IMR-90 (cell line): Measurements from ENCODE around the gene USP24. TPM values are rescaled to one million over a fixed set of nuclear protein-coding genes. Genes with fewer than 3 reads are reported as not detected.

Experiments used
- ATAC-seq: fragments of 200-7000 bp; cut with Tn5 transposase; 2 replicates; pipeline ENCODE4 v1.9.1; 2020; ENCODE audit warnings: low read depth, mild to moderate bottlenecking, moderate library complexity
- BruUV-seq: library from RNA; stranded (reverse); fragments of 400-500 nt; replicated peaks from 2 replicates; lab custom pipeline; 2021; lab: Mats Ljungman, UMichigan
- CTCF ChIA-PET: fragments of 300-600 bp; formaldehyde crosslinking; extraction: SDS; loops from one replicate; lab custom pipeline; 2021; ENCODE audit warnings: antibody characterized with exemption; lab: Yijun Ruan, JAX
- POLR2A ChIA-PET: fragments of 300-600 bp; sonication (Branson Sonifier 250); formaldehyde crosslinking; loops from one replicate; lab custom pipeline; 2022; ENCODE audit warnings: antibody characterized with exemption; ENCODE audit not compliant: unreplicated experiment; lab: Charles Lee
- DNase-seq: peaks from one replicate; pipeline ENCODE4 v3.0.0; 2013
- H2AFZ ChIP-seq: replicated peaks from 2 replicates; pipeline ENCODE3; 2013; ENCODE audit warnings: low read length, mild to moderate bottlenecking; ENCODE audit not compliant: poor library complexity
- H2AK5ac ChIP-seq: 2 replicates; pipeline ENCODE4 v1.6.1; 2013; ENCODE audit warnings: low read depth, low read length, inconsistent platforms
- H2AK9ac ChIP-seq: replicated peaks from 2 replicates; pipeline ENCODE3; 2013; ENCODE audit warnings: mild to moderate bottlenecking, low read depth, low read length, moderate library complexity; ENCODE audit not compliant: poor library complexity
- H2BK120ac ChIP-seq: 2 replicates; pipeline ENCODE4 v1.6.1; 2013; ENCODE audit warnings: low read depth, low read length, inconsistent platforms
- H2BK15ac ChIP-seq: 3 replicates; pipeline ENCODE4 v1.6.1; 2013; ENCODE audit warnings: low read depth, low read length, inconsistent platforms
- H2BK20ac ChIP-seq: 2 replicates; pipeline ENCODE4 v1.6.1; 2013; ENCODE audit warnings: low read depth, mild to moderate bottlenecking, inconsistent platforms, low read length, moderate library complexity
- H2BK5ac ChIP-seq: 2 replicates; pipeline ENCODE4 v1.6.1; 2013; ENCODE audit warnings: mild to moderate bottlenecking, low read depth, low read length, inconsistent platforms; ENCODE audit not compliant: poor library complexity, severe bottlenecking
- H3K14ac ChIP-seq: replicated peaks from 2 replicates; pipeline ENCODE4 v1.6.1; 2013; ENCODE audit warnings: low read depth, low read length, inconsistent platforms
- H3K18ac ChIP-seq: 2 replicates; pipeline ENCODE4 v1.6.1; 2013; ENCODE audit warnings: low read depth, low read length, control low read depth
- H3K23ac ChIP-seq: 2 replicates; pipeline ENCODE4 v1.6.1; 2013; ENCODE audit warnings: low read depth, low read length, inconsistent platforms
- H3K27ac ChIP-seq: 2 replicates; pipeline ENCODE4 v1.5.1; 2013; ENCODE audit warnings: mild to moderate bottlenecking, control low read depth, low read length; ENCODE audit not compliant: insufficient read depth
- H3K27me3 ChIP-seq: 2 replicates; pipeline ENCODE4 v1.6.1; 2013; ENCODE audit warnings: low read length; ENCODE audit not compliant: control insufficient read depth, insufficient read depth
- H3K36me3 ChIP-seq: 2 replicates; pipeline ENCODE4 v1.6.1; 2013; ENCODE audit warnings: low read length, mixed read lengths; ENCODE audit not compliant: control insufficient read depth, insufficient read depth
- H3K4ac ChIP-seq: 2 replicates; pipeline ENCODE4 v1.6.1; 2013; ENCODE audit warnings: low read depth, low read length, inconsistent platforms
- H3K4me1 ChIP-seq: 2 replicates; pipeline ENCODE4 v1.6.1; 2013; ENCODE audit warnings: low read length, mixed read lengths; ENCODE audit not compliant: control insufficient read depth, insufficient read depth
- H3K4me2 ChIP-seq: 2 replicates; pipeline ENCODE4 v1.6.1; 2013; ENCODE audit warnings: low read depth, mild to moderate bottlenecking, control low read depth, low read length, moderate library complexity
- H3K4me3 ChIP-seq: 2 replicates; pipeline ENCODE4 v1.5.1; 2013; ENCODE audit warnings: low read depth, mild to moderate bottlenecking, control low read depth, low read length, moderate library complexity; ENCODE audit not compliant: insufficient read depth
- H3K56ac ChIP-seq: 2 replicates; pipeline ENCODE4 v1.6.1; 2013; ENCODE audit warnings: low read length, inconsistent platforms; ENCODE audit not compliant: insufficient read depth; ENCODE audit errors: extremely low read depth
- H3K79me1 ChIP-seq, 2 experiments: 2 replicates each; pipeline ENCODE4 v1.6.1; 2013; ENCODE audit warnings: low read length in 2 of 2, inconsistent platforms in 1 of 2, low read depth in 1 of 2
- H3K9ac ChIP-seq: 2 replicates; pipeline ENCODE4 v1.6.1; 2013; ENCODE audit warnings: low read depth, low read length, control low read depth
- H3K9me1 ChIP-seq: 2 replicates; pipeline ENCODE4 v1.6.1; 2013; ENCODE audit warnings: low read length, inconsistent platforms; ENCODE audit not compliant: insufficient read depth
- H3K9me3 ChIP-seq: 2 replicates; pipeline ENCODE4 v1.6.1; 2013; ENCODE audit warnings: low read length; ENCODE audit not compliant: control insufficient read depth, insufficient read depth
- H4K20me1 ChIP-seq: 2 replicates; pipeline ENCODE4 v1.6.1; 2013; ENCODE audit warnings: low read length, inconsistent platforms; ENCODE audit not compliant: insufficient read depth
- H4K5ac ChIP-seq: 2 replicates; pipeline ENCODE4 v1.6.1; 2013; ENCODE audit warnings: mild to moderate bottlenecking, low read depth, low read length, control low read depth
- H4K8ac ChIP-seq, 2 experiments: 2 replicates each; pipeline ENCODE4 v1.6.1; 2013; ENCODE audit warnings: low read depth in 2 of 2, low read length in 2 of 2, control low read depth in 1 of 2, inconsistent platforms in 1 of 2
- H4K91ac ChIP-seq: 2 replicates; pipeline ENCODE4 v1.6.1; 2013; ENCODE audit warnings: low read depth, low read length, inconsistent platforms; ENCODE audit not compliant: insufficient read depth
- BHLHE40 ChIP-seq: fragments of 150-350 bp; IDR thresholded peaks from 2 replicates; pipeline ENCODE4 v1.6.1; 2016; ENCODE audit warnings: mild to moderate bottlenecking, low read depth, low read length
- CEBPB ChIP-seq: IDR thresholded peaks from 2 replicates; pipeline ENCODE4 v1.6.1; 2012; ENCODE audit warnings: low read depth, low read length, improper control_type of control experiment
- CHD1 ChIP-seq: IDR thresholded peaks from 2 replicates; pipeline ENCODE4 v1.6.1; 2012; ENCODE audit warnings: low read depth, low read length, improper control_type of control experiment
- ELK1 ChIP-seq: fragments of 150-350 bp; IDR thresholded peaks from 2 replicates; pipeline ENCODE4 v1.6.1; 2016; ENCODE audit warnings: low read depth, mild to moderate bottlenecking, low read length, moderate library complexity, borderline replicate concordance
- FOS ChIP-seq: fragments of 150-350 bp; IDR thresholded peaks from 2 replicates; pipeline ENCODE4 v1.6.1; 2016; ENCODE audit warnings: low read depth, low read length
- MAFK ChIP-seq: IDR thresholded peaks from 2 replicates; pipeline ENCODE4 v1.6.1; 2012; ENCODE audit warnings: low read depth, low read length, improper control_type of control experiment
- MAZ ChIP-seq: IDR thresholded peaks from 2 replicates; pipeline ENCODE4 v1.6.1; 2012; ENCODE audit warnings: low read depth, mild to moderate bottlenecking, low read length, improper control_type of control experiment, moderate library complexity, borderline replicate concordance
- MXI1 ChIP-seq: IDR thresholded peaks from 2 replicates; pipeline ENCODE4 v1.6.1; 2012; ENCODE audit warnings: low read depth, mild to moderate bottlenecking, low read length, moderate library complexity, borderline replicate concordance
- NFE2L2 ChIP-seq: fragments of 150-350 bp; IDR thresholded peaks from 2 replicates; pipeline ENCODE4 v1.6.1; 2016; ENCODE audit warnings: low read depth, mild to moderate bottlenecking, low read length
- POLR2A ChIP-seq: IDR thresholded peaks from 2 replicates; pipeline ENCODE4 v1.6.1; 2012; ENCODE audit warnings: mild to moderate bottlenecking, low read depth, low read length
- RAD21 ChIP-seq: IDR thresholded peaks from 2 replicates; pipeline ENCODE4 v1.6.1; 2012; ENCODE audit warnings: low read length, improper control_type of control experiment
- RCOR1 ChIP-seq: IDR thresholded peaks from 2 replicates; pipeline ENCODE4 v1.6.1; 2012; ENCODE audit warnings: mild to moderate bottlenecking, low read length, improper control_type of control experiment; ENCODE audit not compliant: insufficient replicate concordance
- RFX5 ChIP-seq: IDR thresholded peaks from 2 replicates; pipeline ENCODE4 v1.8.0; 2012; ENCODE audit warnings: low read depth, mild to moderate bottlenecking, low read length, moderate library complexity
- SMC3 ChIP-seq: fragments of 150-350 bp; IDR thresholded peaks from 2 replicates; pipeline ENCODE4 v1.6.1; 2016; ENCODE audit warnings: low read depth, mild to moderate bottlenecking, antibody characterized with exemption, low read length, moderate library complexity
- USF2 ChIP-seq: fragments of 150-350 bp; IDR thresholded peaks from 2 replicates; pipeline ENCODE4 v1.6.1; 2017; ENCODE audit warnings: mild to moderate bottlenecking, antibody characterized with exemption, low read length, low read depth
- WGBS, 2 experiments: methylation state at CpG; one replicate each; pipeline versions ENCODE4 v1.1.5 to v1.1.7; 2013; ENCODE audit warnings: missing lambda C conversion rate in 2 of 2; ENCODE audit not compliant: insufficient read length in 1 of 2; ENCODE audit errors: extremely low coverage in 2 of 2; 5-methylcytosine and 5-hydroxymethylcytosine counted together
- dilution Hi-C: fragments of 300-500 bp; cut with HindIII; formaldehyde crosslinking; loops from one replicate; pipeline ENCODE4 v1.14.3; 2018; ENCODE audit warnings: low sequenced_read_pairs; ENCODE audit not compliant: unreplicated experiment
- in situ Hi-C: fragments of 300-500 bp; cut with MboI; formaldehyde crosslinking; loops from 3 replicates; pipeline ENCODE4 v1.14.3; 2019; ENCODE audit warnings: low sequenced_read_pairs, inconsistent platforms, mixed read lengths
- intact Hi-C: fragments of 100-400 bp; cut with micrococcal nuclease; formaldehyde crosslinking; loops from 2 replicates; pipeline ENCODE4 v1.10.0; 2022
- polyA plus RNA-seq, 3 experiments: library from polyadenylated mRNA; depleted of rRNA; stranded (reverse); fragments of >200 nt; gene quantifications; 2 replicates each; pipeline ENCODE4 v1.2.3, GENCODE V29; 2012; ENCODE audit warnings: low replicate concordance in 1 of 3
- total RNA-seq: library from RNA; depleted of rRNA; stranded (reverse); fragments of >200 nt; gene quantifications from 2 replicates; pipeline ENCODE4 v1.2.3, GENCODE V29; 2012

USP24 gene
- total and polyA plus RNA-seq, 2 of the 4 experiments (the other 2 are of a cell fraction): 8.4 to 36.7 TPM

- BruUV-seq: no TSS peak
- Histone ChIP-seq H2BK15ac (no peak overlapping the region), H3K27me3 (no peaks in the 10 kb centered on the region), H2AFZ (peak overlapping the region; percentile 5), H2BK5ac (no peak overlapping the region), H3K18ac (no peak overlapping the region), H2AK9ac (no peak overlapping the region), H3K56ac (no peak overlapping the region), H4K5ac (no peak overlapping the region), H4K8ac (no peak overlapping the region), H3K9me3 (no peaks in the 10 kb centered on the region), H4K91ac (no peak overlapping the region), H3K4me2 (no peak overlapping the region), H2BK20ac (no peak overlapping the region), H2AK5ac (no peak overlapping the region), H3K36me3 (peaks cover 50% of the 10 kb centered on the region), H4K20me1 (peaks cover 5% of the 10 kb centered on the region; the same call in 1 of the 2 replicates), H3K14ac (no peak overlapping the region), H3K23ac (no peak overlapping the region), H3K27ac (no peak overlapping the region), H3K9ac (no peak overlapping the region), H3K9me1 (peaks cover 11% of the 10 kb centered on the region), H3K4me3 (no peak overlapping the region), H3K4me1 (no peaks in the 10 kb centered on the region; the same call in 1 of the 2 replicates), H2BK120ac (no peak overlapping the region), H3K4ac (no peak overlapping the region), H3K79me1 (no peaks in the 10 kb centered on the region)
- ATAC-seq (no peak), DNase-seq (no peak)
- intact Hi-C loops: loop anchor here (1.0 to 5.0 kb wide), 2 partner anchors 207 to 1517 kb away; no protein-coding TSS in a partner anchor
- dilution Hi-C loops: no loop called here
- ChIA-PET POLR2A (no interaction called here), CTCF (interaction anchor here (0.9 to 1.3 kb wide), 5 partner anchors 25 to 608 kb away, joined by 3 to 5 read pairs (median 4); no protein-coding TSS in a partner anchor)
- WGBS, 2 experiments: 84 to 100% methylated on average over 2 to 10 of the region's 17 CpGs
- in situ Hi-C loops: no loop called here
- TF ChIP-seq RFX5 (no peak), NFE2L2 (no peak), RAD21 (no peak), CHD1 (no peak), CEBPB (no peak), RCOR1 (no peak), SMC3 (no peak), FOS (no peak), MXI1 (no peak), BHLHE40 (no peak), MAZ (no peak), POLR2A (no peak), USF2 (no peak), ELK1 (no peak), MAFK (no peak)
These were observed 144.6 kb downstream of the USP24 start for GRCh38 chr1:55070293-55071164.
